HG03565 (cell line): ENCODE results near the gene AP3M1.
"Not testable (repeated sequence)": the region's sequence is repeated elsewhere in the genome, so short reads cannot be mapped to it uniquely, and the experiment has no call there.

Experiments
- ATAC-seq: cut with Tn5 transposase; IDR thresholded peaks from one replicate; pipeline ENCODE4 v1.9.1; 2021; ENCODE audit warnings: mild to moderate bottlenecking, moderate library complexity; ENCODE audit not compliant: unreplicated experiment

Gene AP3M1

GRCh38 chr10:74150204-74150989, at the start of gene AP3M1:
AP3M1 (minus strand) TSS chr10:74150828; CDS start chr10:74138379, 12,449 bp downstream.
- ATAC-seq, result peak; percentile 30

GRCh38 chr10:74199315-74199714, 48.7 kb upstream of the AP3M1 start:
- no peak for ATAC-seq

- no peak for ATAC-seq
Measured at GRCh38 chr10:74194999-74195398, 44.4 kb upstream of the AP3M1 start.

GRCh38 chr10:74194545-74194944, 43.9 kb upstream of the AP3M1 start:
- no peak for ATAC-seq

GRCh38 chr10:74190494-74190893, 39.9 kb upstream of the AP3M1 start:
- no peak for ATAC-seq

GRCh38 chr10:74189999-74190421, 39.4 kb upstream of the AP3M1 start:
- peak; percentile 70 for ATAC-seq

GRCh38 chr10:74188617-74189016, 38.0 kb upstream of the AP3M1 start:
- ATAC-seq, result not testable (repeated sequence)

GRCh38 chr10:74187237-74187636, 36.6 kb upstream of the AP3M1 start:
- no peak for ATAC-seq

- ATAC-seq, result no peak
Measured at GRCh38 chr10:74186678-74187077, 36.0 kb upstream of the AP3M1 start.

GRCh38 chr10:74179111-74179710, 28.6 kb upstream of the AP3M1 start:
- ATAC-seq, result no peak

GRCh38 chr10:74178042-74178791, 27.6 kb upstream of the AP3M1 start:
- no peak for ATAC-seq

- no peak for ATAC-seq
Measured at GRCh38 chr10:74177140-74177677, 26.6 kb upstream of the AP3M1 start.

- ATAC-seq, result peak; percentile 90
Measured at GRCh38 chr10:74176380-74177139, 25.9 kb upstream of the AP3M1 start.

- ATAC-seq, result no peak
Measured at GRCh38 chr10:74175510-74176379, 25.1 kb upstream of the AP3M1 start.

- no peak for ATAC-seq
Measured at GRCh38 chr10:74174521-74174920, 23.9 kb upstream of the AP3M1 start.

- no peak for ATAC-seq
Measured at GRCh38 chr10:74171625-74172024, 21.0 kb upstream of the AP3M1 start.

GRCh38 chr10:74167443-74167842, 16.8 kb upstream of the AP3M1 start:
- ATAC-seq, result no peak

- ATAC-seq, result no peak
Measured at GRCh38 chr10:74165530-74165901, 14.9 kb upstream of the AP3M1 start.

GRCh38 chr10:74164716-74165529, 14.3 kb upstream of the AP3M1 start:
- no peak for ATAC-seq
